Ishikawa (cell line): ENCODE measurements around the gene AKAP6.

Experiments
- CEBPB ChIP-seq: IDR thresholded peaks from 2 replicates; pipeline ENCODE4 v1.6.1; 2012
- CREB1 ChIP-seq: IDR thresholded peaks from 2 replicates; pipeline ENCODE4 v1.6.1; 2012; ENCODE audit warnings: low read depth
- EGR1 ChIP-seq: IDR thresholded peaks from 2 replicates; pipeline ENCODE4 v1.6.1; 2012
- EP300 ChIP-seq: IDR thresholded peaks from 2 replicates; pipeline ENCODE4 v1.6.1; 2012; ENCODE audit warnings: borderline replicate concordance
- FOXM1 ChIP-seq: IDR thresholded peaks from 2 replicates; pipeline ENCODE4 v1.6.1; 2012; ENCODE audit warnings: low read depth, borderline replicate concordance
- MAX ChIP-seq: IDR thresholded peaks from 2 replicates; pipeline ENCODE4 v1.6.1; 2012
- NFIC ChIP-seq: IDR thresholded peaks from 2 replicates; pipeline ENCODE4 v1.6.1; 2012
- RAD21 ChIP-seq: IDR thresholded peaks from 2 replicates; pipeline ENCODE4 v1.6.1; 2012; ENCODE audit warnings: low read depth
- REST ChIP-seq: IDR thresholded peaks from 2 replicates; pipeline ENCODE4 v1.6.1; 2012; ENCODE audit warnings: low read depth, mild to moderate bottlenecking
- TAF1 ChIP-seq: IDR thresholded peaks from 2 replicates; pipeline ENCODE4 v1.6.1; 2012; ENCODE audit warnings: low read depth, mild to moderate bottlenecking
- TCF12 ChIP-seq: IDR thresholded peaks from 2 replicates; pipeline ENCODE4 v1.6.1; 2012; ENCODE audit warnings: low read depth
- TEAD4 ChIP-seq: IDR thresholded peaks from 2 replicates; pipeline ENCODE4 v1.6.1; 2012
- USF1 ChIP-seq: IDR thresholded peaks from 2 replicates; pipeline ENCODE4 v1.6.1; 2012
- YY1 ChIP-seq: IDR thresholded peaks from 2 replicates; pipeline ENCODE4 v1.6.1; 2012; ENCODE audit warnings: low read depth
- ZBTB7A ChIP-seq: IDR thresholded peaks from 2 replicates; pipeline ENCODE4 v1.6.1; 2012; ENCODE audit warnings: low read depth

AKAP6 gene

GRCh38 chr14:32813401-32813800, 484.3 kb downstream of the AKAP6 start:
- no peak for TF ChIP-seq EP300

- TF ChIP-seq ZBTB7A (no peak), FOXM1 (no peak), TAF1 (no peak), TCF12 (no peak), NFIC (no peak), YY1 (no peak), MAX (no peak), EGR1 (no peak), CEBPB (no peak), EP300 (no peak), TEAD4 (no peak), RAD21 (no peak), REST (no peak), CREB1 (no peak), USF1 (no peak)
Observed at GRCh38 chr14:32814721-32815120, 485.6 kb downstream of the AKAP6 start.

- TF ChIP-seq NFIC = no peak
- TF ChIP-seq ZBTB7A = no peak
- TF ChIP-seq USF1 = no peak
- TF ChIP-seq EP300 = no peak
- no peak for TF ChIP-seq EGR1
- TF ChIP-seq RAD21 = no peak
- no peak for TF ChIP-seq TAF1
- no peak for TF ChIP-seq TCF12
- TF ChIP-seq TEAD4 = no peak
- TF ChIP-seq CREB1 = no peak
- TF ChIP-seq REST = no peak
Observed at GRCh38 chr14:32816588-32816987, 487.5 kb downstream of the AKAP6 start.

GRCh38 chr14:32817780-32818179, 488.7 kb downstream of the AKAP6 start:
- TF ChIP-seq EP300 (no peak), MAX (no peak), EGR1 (no peak), YY1 (no peak), REST (no peak)

GRCh38 chr14:32818581-32818980, 489.5 kb downstream of the AKAP6 start:
- TF ChIP-seq USF1 (no peak), YY1 (no peak), ZBTB7A (no peak), EGR1 (no peak), FOXM1 (no peak), CREB1 (no peak), RAD21 (no peak), MAX (no peak), TCF12 (no peak), NFIC (no peak), TEAD4 (no peak), EP300 (no peak), CEBPB (no peak)
